OCI-LY3 (cell line): ENCODE data around the gene L3MBTL1.

Source experiments
- EZH2phosphoT487 ChIP-seq: fragments of 200-600 bp; shearing (Covaris generic); IDR thresholded peaks from 2 replicates; pipeline ENCODE4 v1.6.1; 2018; ENCODE audit warnings: antibody characterized with exemption, mixed run types, low read depth
- TF ChIP-seq, protein P1 (sequence below): fragments of 200-600, 300-600 bp; sonication (generic); IDR thresholded peaks from 2 replicates; pipeline ENCODE4 v1.5.1; 2014; ENCODE audit warnings: antibody characterized with exemption, low read length, low read depth

DNA sequence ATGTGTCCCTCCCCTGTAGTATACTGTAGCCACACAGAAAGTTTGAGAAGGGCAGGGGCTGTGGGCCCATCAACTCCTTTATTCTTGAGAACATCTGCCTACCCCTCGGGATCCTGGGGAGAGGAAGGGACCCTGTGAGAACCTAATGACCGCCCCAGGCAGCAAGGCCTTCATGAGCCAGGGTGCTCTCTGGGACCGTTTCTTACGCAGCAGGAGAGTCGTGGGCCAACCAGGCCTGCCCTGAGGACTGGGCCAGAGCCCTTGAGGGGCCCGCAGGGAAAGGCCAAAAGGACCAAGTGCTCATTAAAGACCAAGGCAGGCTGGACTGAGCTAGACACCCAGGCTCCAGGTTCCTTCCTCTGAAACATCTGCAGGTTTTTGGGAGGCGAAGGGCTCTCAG is 56.5 kb downstream of the L3MBTL1 start:
- TF ChIP-seq, protein P1, sequence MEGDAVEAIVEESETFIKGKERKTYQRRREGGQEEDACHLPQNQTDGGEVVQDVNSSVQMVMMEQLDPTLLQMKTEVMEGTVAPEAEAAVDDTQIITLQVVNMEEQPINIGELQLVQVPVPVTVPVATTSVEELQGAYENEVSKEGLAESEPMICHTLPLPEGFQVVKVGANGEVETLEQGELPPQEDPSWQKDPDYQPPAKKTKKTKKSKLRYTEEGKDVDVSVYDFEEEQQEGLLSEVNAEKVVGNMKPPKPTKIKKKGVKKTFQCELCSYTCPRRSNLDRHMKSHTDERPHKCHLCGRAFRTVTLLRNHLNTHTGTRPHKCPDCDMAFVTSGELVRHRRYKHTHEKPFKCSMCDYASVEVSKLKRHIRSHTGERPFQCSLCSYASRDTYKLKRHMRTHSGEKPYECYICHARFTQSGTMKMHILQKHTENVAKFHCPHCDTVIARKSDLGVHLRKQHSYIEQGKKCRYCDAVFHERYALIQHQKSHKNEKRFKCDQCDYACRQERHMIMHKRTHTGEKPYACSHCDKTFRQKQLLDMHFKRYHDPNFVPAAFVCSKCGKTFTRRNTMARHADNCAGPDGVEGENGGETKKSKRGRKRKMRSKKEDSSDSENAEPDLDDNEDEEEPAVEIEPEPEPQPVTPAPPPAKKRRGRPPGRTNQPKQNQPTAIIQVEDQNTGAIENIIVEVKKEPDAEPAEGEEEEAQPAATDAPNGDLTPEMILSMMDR = no peak
- no peak for TF ChIP-seq EZH2phosphoT487
